Panc1 (cell line): ENCODE data around the gene UBE2G1. TPM values are rescaled to one million over a fixed set of nuclear protein-coding genes. Genes with fewer than 3 reads are reported as not detected.

Experiments used
- ATAC-seq: fragments of 200-7000 bp; cut with Tn5 transposase; 2 replicates; pipeline ENCODE4 v1.9.1; 2020; ENCODE audit warnings: mild to moderate bottlenecking, moderate library complexity
- BruUV-seq: library from RNA; stranded (reverse); fragments of 400-500 nt; replicated peaks from 2 replicates; lab custom pipeline; 2021; lab: Mats Ljungman, UMichigan
- CTCF ChIA-PET: fragments of 300-600 bp; sonication (Branson Sonifier 250); formaldehyde crosslinking; loops from one replicate; lab custom pipeline; 2022; ENCODE audit warnings: antibody characterized with exemption; lab: Charles Lee
- POLR2A ChIA-PET: fragments of 300-600 bp; sonication (Branson Sonifier 250); formaldehyde crosslinking; loops from one replicate; lab custom pipeline; 2022; ENCODE audit warnings: antibody characterized with exemption; lab: Charles Lee
- DNase-seq: peaks from one replicate; pipeline ENCODE4 v3.0.0-alpha.2; 2010; ENCODE audit warnings: low read depth, low spot score
- H3K27ac ChIP-seq: 2 replicates; pipeline ENCODE4 v1.5.1; 2011; ENCODE audit warnings: mild to moderate bottlenecking, low read length, inconsistent platforms
- H3K27me3 ChIP-seq: fragments of 200-500 bp; sonication (Bioruptor generic); 2 replicates; pipeline ENCODE4 v1.6.0; 2014; ENCODE audit warnings: low read length, inconsistent platforms; ENCODE audit not compliant: control insufficient read depth, insufficient read depth
- H3K36me3 ChIP-seq: fragments of 200-500 bp; sonication (Bioruptor generic); 2 replicates; pipeline ENCODE4 v1.5.1; 2014; ENCODE audit warnings: inconsistent platforms, mild to moderate bottlenecking, low read length, moderate library complexity; ENCODE audit not compliant: control insufficient read depth, insufficient read depth
- H3K4me1 ChIP-seq: 2 replicates; pipeline ENCODE4 v1.5.1; 2011; ENCODE audit warnings: inconsistent platforms, mild to moderate bottlenecking, low read length, moderate library complexity; ENCODE audit not compliant: control insufficient read depth, insufficient read depth
- H3K4me3 ChIP-seq, 2 experiments: 2 replicates each; pipeline ENCODE4 v1.5.1; 2011 to 2012; ENCODE audit warnings: low read depth in 2 of 2, low read length in 2 of 2, mild to moderate bottlenecking in 2 of 2, inconsistent platforms in 1 of 2, moderate library complexity in 1 of 2
- H3K9me3 ChIP-seq: fragments of 200-500 bp; sonication (Bioruptor generic); 2 replicates; pipeline ENCODE4 v1.5.1; 2014; ENCODE audit warnings: low read depth, mild to moderate bottlenecking, inconsistent platforms, low read length, moderate library complexity; ENCODE audit not compliant: control insufficient read depth, insufficient read depth
- CTCF ChIP-seq: fragments of 450-650 bp; IDR thresholded peaks from 2 replicates; pipeline ENCODE4 v1.5.1; 2017; ENCODE audit warnings: mild to moderate bottlenecking
- POLR2AphosphoS5 ChIP-seq: IDR thresholded peaks from 2 replicates; pipeline ENCODE4 v1.6.1; 2012; ENCODE audit warnings: mild to moderate bottlenecking, low read depth, low read length, moderate library complexity
- REST ChIP-seq, 2 experiments: IDR thresholded peaks; 2 replicates each; pipeline ENCODE4 v1.6.1; 2011 to 2012; ENCODE audit warnings: low read depth in 2 of 2, control low read depth in 1 of 2, low read length in 1 of 2, mild to moderate bottlenecking in 1 of 2, moderate library complexity in 1 of 2; ENCODE audit not compliant: insufficient read depth in 1 of 2
- SIN3A ChIP-seq: IDR thresholded peaks from 2 replicates; pipeline ENCODE4 v1.6.1; 2012; ENCODE audit warnings: low read depth, mild to moderate bottlenecking, low read length, moderate library complexity, borderline replicate concordance; ENCODE audit not compliant: insufficient read depth
- TCF7L2 ChIP-seq: IDR thresholded peaks from 2 replicates; pipeline ENCODE4 v1.6.1; 2011; ENCODE audit warnings: mild to moderate bottlenecking, low read depth, low read length, inconsistent platforms
- in situ Hi-C: cut with HindIII; loops from 2 replicates; pipeline ENCODE4 v1.10.0; 2016; ENCODE audit warnings: low sequenced_read_pairs, low pct_unique_long_range_greater_than_20kb
- intact Hi-C: fragments of 100-400 bp; cut with micrococcal nuclease; formaldehyde crosslinking; loops from one replicate; pipeline ENCODE4 v1.10.0; 2022; ENCODE audit not compliant: unreplicated experiment
- total RNA-seq: library from RNA; stranded (reverse); gene quantifications from one replicate; pipeline ENCODE4 v1.2.1, GENCODE V29; 2021; ENCODE audit not compliant: unreplicated experiment

UBE2G1 gene
- total RNA-seq, 1 experiment from 2014 or later: 119 TPM

GRCh38 chr17:4375039-4375748 is 8.7 kb upstream of the UBE2G1 start:
- H3K4me3 ChIP-seq: no peak overlapping the region
- intact Hi-C loops (no loop called here), in situ Hi-C loops (no loop called here)
- CTCF ChIA-PET: no interaction called here
- no peak for DNase-seq
- H3K27me3 ChIP-seq: no peaks in the 10 kb centered on the region
- H3K9me3 ChIP-seq: no peaks in the 10 kb centered on the region
- BruUV-seq: no TSS peak
- no peak for ATAC-seq
- TF ChIP-seq POLR2AphosphoS5 (no peak), CTCF (no peak), REST (IDR thresholded peaks at IDR 0.05; ENCODE audit: insufficient read depth in 1 of 2, low read depth in 2 of 2, low read length in 1 of 2) (no peak), SIN3A (no peak), TCF7L2 (no peak)
- no peak overlapping the region for H3K27ac ChIP-seq
- POLR2A ChIA-PET: no interaction called here
- no peaks in the 10 kb centered on the region for H3K4me1 ChIP-seq
- H3K36me3 ChIP-seq: no peaks in the 10 kb centered on the region

- intact Hi-C loops (no loop called here), in situ Hi-C loops (no loop called here)
- 0 out of 2 replicates have a peak, but pooled peaks cover 3% of the 10 kb centered on the region for H3K4me1 ChIP-seq
- H3K27me3 ChIP-seq: no peaks in the 10 kb centered on the region
- no peak for TF ChIP-seq CTCF
- TF ChIP-seq TCF7L2: no peak
- no peak for TF ChIP-seq POLR2AphosphoS5
- TF ChIP-seq SIN3A: no peak
- no peak for TF ChIP-seq REST (IDR thresholded peaks at IDR 0.05; ENCODE audit: insufficient read depth in 1 of 2, low read depth in 2 of 2, low read length in 1 of 2)
- BruUV-seq: no TSS peak
- CTCF ChIA-PET: interaction anchor here (0.7 kb wide), 1 partner anchor 1357 kb away, joined by 3 read pairs; no protein-coding TSS in a partner anchor
- H3K36me3 ChIP-seq: no peaks in the 10 kb centered on the region; the same call in 1 of the 2 replicates
- DNase-seq (no peak), ATAC-seq (no peak)
- no peak overlapping the region for H3K4me3 ChIP-seq
- H3K27ac ChIP-seq: no peak overlapping the region
- POLR2A ChIA-PET: no interaction called here
- H3K9me3 ChIP-seq: no peaks in the 10 kb centered on the region
These were observed 3.2 kb upstream of the UBE2G1 start for GRCh38 chr17:4369557-4370230.
